B cell (primary cell): Measurements from ENCODE around the gene ATXN7L3B. TPM values are rescaled to one million over a fixed set of nuclear protein-coding genes. Genes with fewer than 3 reads are reported as not detected.

ENCODE experiments used
- ATAC-seq: fragments of 200-7000 bp; cut with Tn5 transposase; one replicate; pipeline ENCODE4 v1.10.0; 2021; ENCODE audit warnings: low read depth, mild to moderate bottlenecking, moderate number of reproducible peaks, moderate library complexity
- CTCF ChIA-PET: fragments of 350-600 bp; sonication (Branson Sonifier 250); formaldehyde crosslinking; loops from one replicate; lab custom pipeline; 2021; ENCODE audit warnings: antibody characterized with exemption, inconsistent platforms; lab: Charles Lee
- POLR2A ChIA-PET: fragments of 350-600 bp; sonication (Branson Sonifier 250); formaldehyde crosslinking; loops from one replicate; lab custom pipeline; 2021; ENCODE audit warnings: antibody characterized with exemption; lab: Charles Lee
- DNase-seq: peaks from one replicate; pipeline ENCODE4 v3.0.0; 2013
- H2AFZ ChIP-seq: 2 replicates; pipeline ENCODE4 v1.6.1; 2012; ENCODE audit warnings: mild to moderate bottlenecking, low read depth, low read length; ENCODE audit not compliant: insufficient read depth, poor library complexity, severe bottlenecking
- H3K27ac ChIP-seq, 2 donors: 1 replicate in 1 of 2; 2 replicates in 1 of 2; pipeline ENCODE4 v1.5.1; 2012 to 2013; ENCODE audit warnings: low read length in 2 of 2, mild to moderate bottlenecking in 2 of 2, moderate library complexity in 1 of 2
- H3K27me3 ChIP-seq, 4 experiments: fragments of 200-600 bp in 1 of 4; sonication (generic) in 1 of 4; replicated peaks in 1 of 4; 1 replicate in 2 of 4; 2 replicates in 2 of 4; pipeline versions ENCODE4 v1.6.1 to v1.7.0; 2013 to 2016; ENCODE audit warnings: low read length in 3 of 4, mild to moderate bottlenecking in 2 of 4, mixed read lengths in 1 of 4, moderate library complexity in 1 of 4; ENCODE audit not compliant: insufficient read depth in 4 of 4, control insufficient read depth in 3 of 4; ENCODE audit errors: control extremely low read depth in 1 of 4
- H3K36me3 ChIP-seq, 2 experiments: replicated peaks in 1 of 2; 1 replicate in 1 of 2; 2 replicates in 1 of 2; pipeline versions ENCODE4 v1.6.1 to v1.7.1; 2013; ENCODE audit warnings: low read length in 1 of 2; ENCODE audit not compliant: insufficient read depth in 2 of 2, control insufficient read depth in 1 of 2; ENCODE audit errors: control extremely low read depth in 1 of 2, extremely low read depth in 1 of 2
- H3K4me1 ChIP-seq, 2 donors: fragments of 200-600 bp in 1 of 2; sonication (generic) in 1 of 2; 1 replicate in 1 of 2; 2 replicates in 1 of 2; pipeline versions ENCODE4 v1.5.1 to v1.6.1; 2013 to 2017; ENCODE audit warnings: low read length in 2 of 2; ENCODE audit not compliant: control insufficient read depth in 2 of 2, insufficient read depth in 2 of 2
- H3K4me2 ChIP-seq: replicated peaks from 2 replicates; pipeline ENCODE3; 2012; ENCODE audit warnings: mild to moderate bottlenecking, low read depth, low read length; ENCODE audit not compliant: poor library complexity, severe bottlenecking
- H3K4me3 ChIP-seq, 5 experiments: fragments of 200-600 bp in 1 of 5; sonication (generic) in 1 of 5; 1 replicate in 3 of 5; 2 replicates in 2 of 5; pipeline versions ENCODE4 v1.5.1 to v1.7.0; 2011 to 2016; ENCODE audit warnings: low read length in 4 of 5, mild to moderate bottlenecking in 4 of 5, low read depth in 2 of 5, control low read depth in 1 of 5, moderate library complexity in 1 of 5; ENCODE audit not compliant: insufficient read depth in 1 of 5; ENCODE audit errors: control extremely low read depth in 1 of 5, extremely low read depth in 1 of 5
- H3K79me2 ChIP-seq: fragments of 200-600 bp; sonication (generic); one replicate; pipeline ENCODE4 v1.6.0; 2016; ENCODE audit warnings: low read length; ENCODE audit not compliant: control insufficient read depth, insufficient read depth
- H3K9ac ChIP-seq: fragments of 200-600 bp; sonication (generic); 2 replicates; pipeline ENCODE4 v1.6.1; 2017; ENCODE audit warnings: mild to moderate bottlenecking, low read length, moderate library complexity
- H3K9me3 ChIP-seq, 3 donors: one replicate each; pipeline versions ENCODE4 v1.6.1 to v1.7.1; 2013; ENCODE audit warnings: low read length in 2 of 3; ENCODE audit not compliant: control insufficient read depth in 2 of 3, insufficient read depth in 1 of 3; ENCODE audit errors: control extremely low read depth in 1 of 3
- H4K20me1 ChIP-seq: 2 replicates; pipeline ENCODE4 v1.6.0; 2012; ENCODE audit warnings: mild to moderate bottlenecking, low read length; ENCODE audit not compliant: insufficient read depth, control insufficient read depth, poor library complexity, severe bottlenecking
- H3K27ac Mint-ChIP-seq: one replicate; pipeline ENCODE4 v1.8.0; 2021; ENCODE audit warnings: mixed read lengths
- H3K27me3 Mint-ChIP-seq: one replicate; pipeline ENCODE4 v1.8.0; 2021; ENCODE audit warnings: mixed read lengths
- H3K4me1 Mint-ChIP-seq: one replicate; pipeline ENCODE4 v1.8.0; 2021; ENCODE audit warnings: mixed read lengths
- H3K4me3 Mint-ChIP-seq: one replicate; pipeline ENCODE4 v1.8.0; 2021; ENCODE audit warnings: mixed read lengths
- H3K9me3 Mint-ChIP-seq: one replicate; pipeline ENCODE4 v1.8.0; 2022; ENCODE audit warnings: mixed read lengths; ENCODE audit not compliant: insufficient read depth
- EZH2 ChIP-seq: IDR thresholded peaks from 2 replicates; pipeline ENCODE4 v1.6.1; 2012; ENCODE audit warnings: borderline replicate concordance, low read depth, mild to moderate bottlenecking, moderate library complexity, low read length; ENCODE audit not compliant: insufficient read depth, poor library complexity, severe bottlenecking
- WGBS: methylation state at CpG from one replicate; pipeline ENCODE4 v1.1.5; 2013; ENCODE audit warnings: missing lambda C conversion rate; ENCODE audit not compliant: insufficient coverage; 5-methylcytosine and 5-hydroxymethylcytosine counted together
- intact Hi-C: fragments of 100-400 bp; cut with micrococcal nuclease; formaldehyde crosslinking; loops from one replicate; pipeline ENCODE4 v1.10.0; 2022
- polyA plus RNA-seq: library from polyadenylated mRNA; depleted of rRNA; stranded (reverse); fragments of >200 nt; gene quantifications from 2 replicates; pipeline ENCODE4 v1.2.3, GENCODE V29; 2012
- total RNA-seq, 2 donors: library from RNA; stranded (reverse); fragments of 120-200 nt in 1 of 2; gene quantifications; 1 replicate in 1 of 2; 2 replicates in 1 of 2; pipeline versions ENCODE4 v1.2.3 to v1.2.4, GENCODE V29; 2013 to 2022
- TF ChIP-seq, protein P1 (sequence below): fragments of 200-600 bp; IDR thresholded peaks from one replicate; pipeline ENCODE4 v1.8.0; 2022; ENCODE audit warnings: antibody characterized with exemption, mild to moderate bottlenecking

The ATXN7L3B gene
- total and polyA plus RNA-seq, 2 donors (not counting 1 experiment from before 2014, with no cell fraction given): 15.0 to 38.6 TPM

DNA sequence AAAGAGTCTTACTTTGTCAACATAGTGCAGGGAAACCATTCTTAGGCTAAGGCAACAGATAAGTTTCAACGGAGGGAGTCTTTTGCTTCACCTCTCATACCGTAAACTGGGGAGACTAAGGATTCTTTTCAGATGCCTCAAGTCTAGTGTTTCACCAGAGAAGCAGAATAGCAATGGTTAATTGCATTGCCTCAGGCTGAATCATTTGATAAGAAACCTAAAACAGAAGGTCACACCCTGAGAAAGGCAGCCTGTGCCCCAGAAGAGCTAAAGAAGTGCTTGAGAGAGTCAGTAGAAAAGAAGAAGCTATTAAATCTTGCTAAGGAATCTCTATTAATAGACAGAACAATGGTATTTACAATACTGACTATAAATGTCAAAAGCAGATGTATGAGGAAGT is 21.8 kb upstream of the ATXN7L3B start:
- ChIA-PET POLR2A (no interaction called here), CTCF (no interaction called here)
- DNase-seq: no peak
- Mint-ChIP-seq H3K27ac (no peak overlapping the region), H3K27me3 (peaks cover 8% of the 10 kb centered on the region), H3K4me3 (no peak overlapping the region), H3K4me1 (no peaks in the 10 kb centered on the region), H3K9me3 (no peaks in the 10 kb centered on the region)
- H4K20me1 ChIP-seq: no peaks in the 10 kb centered on the region
- H2AFZ ChIP-seq: no peak overlapping the region
- TF ChIP-seq, protein P1, sequence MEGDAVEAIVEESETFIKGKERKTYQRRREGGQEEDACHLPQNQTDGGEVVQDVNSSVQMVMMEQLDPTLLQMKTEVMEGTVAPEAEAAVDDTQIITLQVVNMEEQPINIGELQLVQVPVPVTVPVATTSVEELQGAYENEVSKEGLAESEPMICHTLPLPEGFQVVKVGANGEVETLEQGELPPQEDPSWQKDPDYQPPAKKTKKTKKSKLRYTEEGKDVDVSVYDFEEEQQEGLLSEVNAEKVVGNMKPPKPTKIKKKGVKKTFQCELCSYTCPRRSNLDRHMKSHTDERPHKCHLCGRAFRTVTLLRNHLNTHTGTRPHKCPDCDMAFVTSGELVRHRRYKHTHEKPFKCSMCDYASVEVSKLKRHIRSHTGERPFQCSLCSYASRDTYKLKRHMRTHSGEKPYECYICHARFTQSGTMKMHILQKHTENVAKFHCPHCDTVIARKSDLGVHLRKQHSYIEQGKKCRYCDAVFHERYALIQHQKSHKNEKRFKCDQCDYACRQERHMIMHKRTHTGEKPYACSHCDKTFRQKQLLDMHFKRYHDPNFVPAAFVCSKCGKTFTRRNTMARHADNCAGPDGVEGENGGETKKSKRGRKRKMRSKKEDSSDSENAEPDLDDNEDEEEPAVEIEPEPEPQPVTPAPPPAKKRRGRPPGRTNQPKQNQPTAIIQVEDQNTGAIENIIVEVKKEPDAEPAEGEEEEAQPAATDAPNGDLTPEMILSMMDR: no peak
- no peak for TF ChIP-seq EZH2
- WGBS: no CpG with 5 or more reads among the region's 2 CpGs
- ATAC-seq: no peak
- no peak overlapping the region for H3K4me2 ChIP-seq
- peaks cover 0 to 7% (median 0%) of the 10 kb centered on the region in 3 donors for H3K9me3 ChIP-seq
- no peak overlapping the region for H3K9ac ChIP-seq
- intact Hi-C loops: no loop called here
- H3K4me3 ChIP-seq: no peak overlapping the region
- no peaks in the 10 kb centered on the region for H3K4me1 ChIP-seq
- H3K79me2 ChIP-seq: no peaks in the 10 kb centered on the region
- peaks cover 0 to 5% (median 0%) of the 10 kb centered on the region in 4 experiments for H3K27me3 ChIP-seq
- no peaks in the 10 kb centered on the region for H3K36me3 ChIP-seq
- H3K27ac ChIP-seq: no peak overlapping the region

DNA sequence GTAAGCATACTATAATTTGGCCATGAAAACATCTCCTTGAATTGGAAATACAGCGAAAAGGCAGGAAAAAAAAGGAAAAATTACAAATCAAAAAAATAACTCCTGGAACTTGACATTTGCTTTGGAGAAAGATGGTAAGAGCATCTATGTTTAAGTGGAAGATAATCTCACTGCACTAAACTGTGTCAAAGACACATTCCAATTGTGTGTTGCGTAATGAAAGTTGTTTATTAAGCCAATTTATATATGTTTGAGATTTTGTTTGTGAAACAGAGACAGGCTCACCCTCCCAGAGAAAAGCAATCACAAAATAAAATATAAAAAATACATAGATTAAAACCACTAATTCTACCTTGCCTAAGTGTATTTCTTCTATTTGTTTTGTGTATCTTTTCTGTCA is 11.1 kb upstream of the ATXN7L3B start:
- ATAC-seq: no peak
- H3K9me3 ChIP-seq: no peaks in the 10 kb centered on the region
- TF ChIP-seq, protein P1: no peak
- TF ChIP-seq EZH2: no peak

More for the DNA sequence above, 11.1 kb upstream of the ATXN7L3B start:
- intact Hi-C loops: no loop called here
- H3K4me3 Mint-ChIP-seq: no peak overlapping the region
- WGBS: no CpG with 5 or more reads among the region's 2 CpGs
- no peaks in the 10 kb centered on the region for H3K4me1 ChIP-seq
- H4K20me1 ChIP-seq: no peaks in the 10 kb centered on the region
- H2AFZ ChIP-seq: no peak overlapping the region
- H3K4me2 ChIP-seq: no peak overlapping the region
- no peaks in the 10 kb centered on the region for H3K36me3 ChIP-seq
- no peaks in the 10 kb centered on the region for H3K9me3 Mint-ChIP-seq
- peaks cover 22% of the 10 kb centered on the region for H3K27me3 Mint-ChIP-seq
- no peaks in the 10 kb centered on the region for H3K79me2 ChIP-seq
- no peak overlapping the region for H3K27ac Mint-ChIP-seq
- no peak for DNase-seq
- no peak overlapping the region for H3K9ac ChIP-seq
- ChIA-PET POLR2A (no interaction called here), CTCF (no interaction called here)
- H3K4me3 ChIP-seq: no peak overlapping the region
- H3K4me1 Mint-ChIP-seq: no peaks in the 10 kb centered on the region
- no peaks in the 10 kb centered on the region for H3K27me3 ChIP-seq
- no peak overlapping the region for H3K27ac ChIP-seq
